Limb (tissue), 2 donors: ENCODE measurements around the gene KRT3.

Experiments used
- DNase-seq, 2 donors: peaks; one replicate each; pipeline ENCODE4 v3.0.0-alpha.2; 2016; ENCODE audit errors: extremely low spot score in 2 of 2

Gene KRT3

GRCh38 chr12:52795694-52796428, at the start of gene KRT3:
Gene KRT3, minus strand, starts transcription at chr12:52796117. Its CDS starts 75 bp downstream, at chr12:52796042.
- no peak for DNase-seq

DNA sequence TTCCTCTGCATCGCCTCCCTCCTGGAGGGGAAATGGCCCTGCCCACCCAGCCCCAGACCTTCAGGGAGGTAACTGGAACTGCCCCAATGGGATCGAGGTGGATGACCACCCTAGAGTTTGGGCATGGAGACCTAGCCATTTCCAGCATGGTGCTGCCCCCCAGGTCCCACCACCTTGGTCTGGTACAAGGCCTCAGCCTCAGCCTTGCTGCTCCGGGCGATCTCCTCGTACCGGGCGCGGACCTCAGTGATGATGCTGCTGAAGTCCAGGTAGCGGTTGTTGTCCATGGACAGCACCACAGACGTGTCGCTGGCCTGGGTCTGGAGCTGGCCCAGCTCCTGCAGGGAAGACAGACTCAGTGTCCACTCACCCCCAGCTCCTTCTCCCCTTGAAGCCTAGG, 48.5 kb upstream of the KRT3 start:
- DNase-seq, result no peak

DNA sequence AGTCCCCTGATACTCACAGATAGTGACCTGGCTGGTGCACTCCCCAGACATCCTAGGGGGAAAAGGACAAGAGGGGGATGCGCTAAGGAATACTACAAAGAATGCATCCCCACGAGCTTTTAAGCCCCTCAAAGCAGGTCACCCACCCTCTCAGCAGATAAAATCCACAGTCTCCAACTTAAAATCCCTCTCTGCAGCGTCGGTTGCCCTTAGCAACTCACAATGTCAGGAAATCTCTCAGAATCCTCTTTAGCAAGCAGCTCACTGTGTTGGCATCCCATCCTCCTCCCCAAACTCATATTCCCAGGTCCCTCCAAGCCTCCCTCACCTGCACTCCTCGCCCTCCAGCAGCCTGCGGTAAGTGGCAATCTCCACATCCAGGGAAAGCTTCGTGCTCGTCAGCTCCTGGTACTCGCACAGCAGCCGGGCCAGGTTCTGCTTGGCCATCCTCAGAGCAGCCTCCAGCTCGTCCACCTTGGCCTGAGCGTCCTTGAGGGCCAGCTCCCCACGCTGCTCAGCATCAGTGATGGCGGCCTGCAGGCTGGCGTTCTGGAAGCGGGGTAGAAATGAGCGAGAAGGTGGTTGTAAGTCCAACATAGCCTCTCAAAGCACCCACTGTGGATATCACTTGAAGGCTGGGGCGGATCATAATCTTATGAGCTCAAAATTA, 43.7 kb upstream of the KRT3 start:
- no peak for DNase-seq

DNA sequence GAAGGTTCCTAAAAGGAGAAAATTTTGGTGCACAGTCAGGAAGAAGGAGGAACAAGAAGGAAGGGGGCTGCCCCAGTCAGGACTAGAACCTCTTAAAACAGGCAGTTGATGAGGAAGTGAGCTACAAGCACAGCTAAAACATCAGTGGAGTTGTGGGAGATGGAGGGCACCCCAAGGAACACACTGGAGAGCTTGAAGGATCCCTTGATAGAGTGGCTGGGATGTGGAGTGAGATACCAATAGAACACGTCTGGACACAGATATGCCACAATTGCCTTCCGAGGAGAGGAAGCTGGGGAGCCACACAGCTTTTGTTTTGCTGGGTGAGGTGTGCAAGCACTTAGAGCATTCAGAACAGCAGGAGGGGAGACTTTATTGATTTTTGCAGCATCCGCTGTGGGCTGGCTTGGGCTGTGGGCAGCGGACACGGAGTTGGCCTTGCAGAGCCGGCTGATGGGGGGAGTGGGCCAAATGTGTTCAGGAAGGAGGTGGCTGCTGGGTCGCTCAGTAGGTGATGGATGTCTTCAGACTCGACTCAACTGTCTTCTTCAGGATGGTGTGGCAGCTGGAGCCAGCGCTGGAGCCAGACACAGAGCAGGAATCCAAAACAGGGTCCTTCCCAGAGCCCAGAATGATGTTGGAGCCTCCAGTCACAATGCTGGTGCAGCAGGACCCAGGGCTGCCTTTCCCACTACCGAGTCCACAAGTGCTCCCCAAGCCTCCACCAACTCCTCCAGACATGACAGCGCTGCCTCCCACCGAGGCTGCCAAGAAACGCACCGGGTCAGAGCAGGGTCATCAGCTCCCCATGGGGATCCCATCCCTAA, 42.9 kb upstream of the KRT3 start:
- no peak for DNase-seq

GRCh38 chr12:52837781-52838608, 42.1 kb upstream of the KRT3 start:
- no peak for DNase-seq

- no peak for DNase-seq
Observed at GRCh38 chr12:52837413-52837741, 41.5 kb upstream of the KRT3 start.

DNA sequence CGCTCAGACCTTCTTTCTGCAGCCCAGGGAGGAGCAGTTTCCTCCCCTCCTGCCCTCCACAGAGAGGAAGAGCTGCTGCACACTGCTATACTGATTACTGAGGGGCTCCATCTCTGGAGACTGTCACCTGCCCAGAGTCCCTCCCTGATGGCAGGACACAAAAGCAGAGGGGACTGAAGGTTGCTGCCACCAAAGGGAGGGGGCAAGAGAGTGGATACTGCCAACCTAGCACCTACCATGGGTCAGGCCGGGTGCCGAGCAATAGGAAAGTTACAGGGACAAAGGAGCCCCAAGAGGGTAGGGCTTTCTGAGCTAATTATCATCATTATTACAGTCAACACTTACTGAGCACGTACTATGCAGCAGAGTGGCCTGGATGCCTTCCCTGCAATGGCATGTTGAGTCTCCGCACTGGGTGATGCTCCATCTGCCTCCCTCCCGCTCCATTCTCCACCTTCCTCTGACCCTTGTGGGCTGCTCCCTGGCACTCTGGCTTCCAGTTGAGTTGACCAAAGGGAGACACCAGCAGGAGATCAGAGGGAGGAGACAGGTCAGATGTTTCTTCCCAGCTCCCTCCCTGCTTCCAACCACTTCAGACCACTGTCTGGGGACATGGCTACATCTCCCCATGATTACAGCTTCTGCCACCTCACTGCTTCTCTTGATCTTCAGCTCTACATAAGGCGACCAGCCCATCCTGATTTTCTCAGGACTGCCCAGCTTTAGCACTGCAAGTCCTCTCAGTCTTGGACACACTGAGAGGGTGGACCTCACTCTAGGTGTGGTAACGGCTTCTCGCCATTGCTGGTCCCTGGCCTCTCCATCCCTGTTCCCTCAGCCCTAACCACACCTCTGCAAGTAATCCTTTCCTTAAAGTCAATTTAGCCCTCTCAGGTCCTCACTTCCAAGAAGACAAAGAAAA, 40.8 kb upstream of the KRT3 start:
- DNase-seq, result no peak

DNA sequence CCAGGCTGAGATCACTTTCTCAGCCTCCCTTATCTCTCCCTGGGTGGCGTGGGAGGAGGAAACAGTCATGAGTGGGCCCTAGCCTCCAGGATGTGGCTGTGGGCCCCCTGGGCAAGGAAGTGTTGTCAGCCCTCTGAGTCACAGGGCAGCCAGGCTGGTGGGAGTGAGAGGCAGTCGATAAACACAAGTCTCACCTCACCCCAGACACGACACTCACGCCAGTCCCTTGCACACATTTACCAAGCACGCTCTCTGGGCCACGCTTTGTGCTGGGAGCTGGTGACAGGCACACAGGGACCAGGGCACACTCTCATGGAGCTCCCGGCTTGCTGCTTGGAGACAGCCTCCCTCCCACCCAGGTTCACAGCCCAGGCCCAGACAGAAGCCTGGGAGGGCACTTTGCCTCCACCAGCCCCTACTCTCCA, 40.1 kb upstream of the KRT3 start:
- no peak for DNase-seq

DNA sequence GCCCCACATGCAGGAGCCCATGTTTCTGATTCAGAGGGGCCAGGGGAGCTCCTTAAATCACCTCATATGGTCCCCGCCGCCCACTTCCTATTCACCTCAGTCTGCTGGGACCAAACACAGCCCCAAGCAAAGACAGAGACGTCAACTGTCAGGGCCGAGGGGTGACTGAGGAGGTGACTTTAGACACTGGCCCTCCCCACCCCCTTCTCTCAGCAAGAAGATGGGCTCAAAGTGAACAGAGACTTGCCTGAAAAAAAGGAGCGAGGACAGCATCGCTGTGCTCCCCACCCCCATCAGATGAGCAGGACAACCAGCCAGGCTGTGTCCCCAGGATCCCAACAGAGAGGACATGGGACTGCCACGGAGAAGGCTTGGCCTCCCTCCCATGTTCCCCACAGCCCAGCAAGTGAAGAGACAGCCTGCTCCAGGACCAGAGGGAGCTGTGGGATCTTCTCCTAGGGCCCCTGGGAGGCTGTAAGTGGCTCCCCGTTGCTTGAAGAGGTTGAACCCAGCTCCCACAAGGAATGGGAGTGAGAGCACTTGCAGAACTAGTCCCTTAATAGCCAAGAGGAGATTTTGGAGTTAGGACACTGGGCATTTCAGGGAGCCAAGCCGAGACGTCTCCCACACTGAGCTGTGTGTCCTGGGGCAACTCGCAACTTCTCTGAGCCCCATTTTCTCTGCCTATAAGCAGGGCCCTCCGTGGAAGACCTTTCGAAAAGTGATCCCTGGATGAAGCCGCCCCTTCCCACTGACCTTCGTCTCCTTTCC, 39.5 kb upstream of the KRT3 start:
- no peak for DNase-seq

GRCh38 chr12:52834727-52835001, 38.7 kb upstream of the KRT3 start:
- DNase-seq, result no peak

DNA sequence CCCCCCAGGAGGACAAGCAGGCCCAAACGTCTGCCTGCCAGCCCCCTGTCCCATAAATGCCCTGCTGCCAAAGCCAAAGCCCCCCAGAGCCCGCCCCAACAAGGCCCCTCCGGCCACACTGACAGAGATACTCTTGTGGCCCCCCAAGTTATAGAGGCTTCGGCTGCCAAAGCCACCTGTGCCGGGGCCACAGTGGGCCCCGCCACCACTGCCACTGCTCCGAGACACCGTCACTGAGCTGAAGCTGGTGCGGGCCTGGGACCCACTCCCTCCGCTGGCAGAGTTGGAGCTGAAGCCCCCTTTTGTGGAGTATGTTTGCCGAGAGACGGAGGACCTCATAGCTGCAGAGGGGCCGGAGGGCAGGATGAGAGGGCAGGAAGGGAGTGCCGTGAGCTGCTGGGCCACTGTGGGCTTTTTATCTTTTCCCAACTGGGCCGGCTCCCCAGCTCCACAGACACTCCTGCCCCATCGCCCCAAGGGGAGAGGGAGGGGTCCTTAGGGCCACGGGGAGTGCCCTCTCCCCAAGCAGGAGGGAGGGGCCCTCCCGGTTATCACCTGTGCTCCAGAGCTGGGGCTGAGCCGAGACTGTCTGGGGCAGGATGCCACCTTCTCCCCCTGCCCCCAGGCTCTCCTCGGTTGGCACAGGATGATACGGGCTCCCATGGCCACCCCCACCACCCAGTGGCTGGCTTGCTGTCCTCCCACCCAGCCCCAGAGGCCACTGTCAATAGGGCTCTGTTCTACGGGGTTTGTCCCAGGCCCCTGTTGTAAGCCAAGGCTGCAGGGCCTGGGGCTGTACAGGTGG, 38.2 kb upstream of the KRT3 start, which contains the start of gene KRT79:
TSS of gene KRT79 (minus strand) at position 390 of the 805 bp plus-strand sequence. CDS start at position 339, 51 bp downstream.
- DNase-seq, result no peak

GRCh38 chr12:52832985-52833905, 37.3 kb upstream of the KRT3 start:
- DNase-seq, result no peak

- no peak for DNase-seq
Observed at GRCh38 chr12:52832451-52832850, 36.5 kb upstream of the KRT3 start.

DNA sequence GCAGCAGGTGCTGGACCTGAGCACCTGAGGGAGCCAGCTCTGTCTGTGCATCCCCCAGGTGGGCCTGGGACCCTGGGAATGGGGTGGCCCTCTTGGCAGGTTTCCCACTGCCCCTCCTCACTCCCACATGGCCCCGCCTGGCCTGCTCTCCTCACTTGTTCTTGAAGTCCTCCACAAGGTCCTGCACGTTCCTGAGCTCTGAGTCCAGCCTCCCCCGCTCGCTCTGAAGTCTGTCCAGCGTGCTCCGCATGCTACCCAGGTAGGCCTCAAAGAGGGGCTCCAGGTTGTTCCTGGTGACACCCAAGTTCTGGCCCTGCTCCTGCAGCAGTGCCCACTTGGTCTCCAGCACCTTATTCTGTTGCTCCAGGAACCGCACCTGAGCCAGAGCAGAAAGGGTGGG, 35.3 kb upstream of the KRT3 start:
- no peak for DNase-seq

GRCh38 chr12:52829986-52830770, 34.3 kb upstream of the KRT3 start:
- DNase-seq, result no peak

GRCh38 chr12:52828591-52829021, 32.7 kb upstream of the KRT3 start:
- no peak for DNase-seq

- no peak for DNase-seq
Observed at GRCh38 chr12:52828156-52828555, 32.2 kb upstream of the KRT3 start.
